GM13977 (cell line): ENCODE results near the gene SLC6A20.

ENCODE experiments used
- DNase-seq: peaks from one replicate; pipeline ENCODE4 v3.0.0; 2012; ENCODE audit warnings: low spot score
- in situ Hi-C: fragments of 300-500 bp; cut with MboI; formaldehyde crosslinking; loops from one replicate; pipeline ENCODE4 v1.12.0; 2022; ENCODE audit warnings: low sequenced_read_pairs, low pct_unique_long_range_greater_than_20kb, mixed read lengths, inconsistent platforms; ENCODE audit not compliant: unreplicated experiment
- TF ChIP-seq, protein P1 (sequence below): IDR thresholded peaks from 2 replicates; pipeline ENCODE4 v1.5.1; 2012; ENCODE audit warnings: mild to moderate bottlenecking, control low read depth; ENCODE audit not compliant: insufficient read depth; ENCODE audit errors: extremely low read depth, missing control alignments

The SLC6A20 gene

DNA sequence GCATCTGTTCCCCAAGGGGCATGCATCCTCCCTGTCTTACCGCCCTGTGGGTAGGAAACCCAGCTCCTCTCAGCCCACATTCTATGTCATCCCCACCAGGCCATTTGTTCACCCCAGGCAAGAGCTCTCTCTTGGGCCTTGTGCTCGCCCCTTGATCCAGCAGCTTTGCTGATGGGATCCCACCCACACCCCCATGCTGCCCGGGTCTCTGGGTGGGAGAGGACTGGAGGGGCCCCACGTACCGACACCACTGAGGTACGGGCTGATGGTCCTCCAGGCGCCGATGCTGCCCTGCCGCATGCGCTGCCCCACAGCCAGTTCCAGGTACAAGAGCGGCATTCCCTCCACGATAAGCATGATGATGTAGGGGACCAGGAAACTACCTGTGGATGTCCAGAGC is 14.5 kb downstream of the SLC6A20 start:
- DNase-seq = no peak
- TF ChIP-seq, protein P1, sequence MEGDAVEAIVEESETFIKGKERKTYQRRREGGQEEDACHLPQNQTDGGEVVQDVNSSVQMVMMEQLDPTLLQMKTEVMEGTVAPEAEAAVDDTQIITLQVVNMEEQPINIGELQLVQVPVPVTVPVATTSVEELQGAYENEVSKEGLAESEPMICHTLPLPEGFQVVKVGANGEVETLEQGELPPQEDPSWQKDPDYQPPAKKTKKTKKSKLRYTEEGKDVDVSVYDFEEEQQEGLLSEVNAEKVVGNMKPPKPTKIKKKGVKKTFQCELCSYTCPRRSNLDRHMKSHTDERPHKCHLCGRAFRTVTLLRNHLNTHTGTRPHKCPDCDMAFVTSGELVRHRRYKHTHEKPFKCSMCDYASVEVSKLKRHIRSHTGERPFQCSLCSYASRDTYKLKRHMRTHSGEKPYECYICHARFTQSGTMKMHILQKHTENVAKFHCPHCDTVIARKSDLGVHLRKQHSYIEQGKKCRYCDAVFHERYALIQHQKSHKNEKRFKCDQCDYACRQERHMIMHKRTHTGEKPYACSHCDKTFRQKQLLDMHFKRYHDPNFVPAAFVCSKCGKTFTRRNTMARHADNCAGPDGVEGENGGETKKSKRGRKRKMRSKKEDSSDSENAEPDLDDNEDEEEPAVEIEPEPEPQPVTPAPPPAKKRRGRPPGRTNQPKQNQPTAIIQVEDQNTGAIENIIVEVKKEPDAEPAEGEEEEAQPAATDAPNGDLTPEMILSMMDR = no peak
- in situ Hi-C loops = no loop called here

DNA sequence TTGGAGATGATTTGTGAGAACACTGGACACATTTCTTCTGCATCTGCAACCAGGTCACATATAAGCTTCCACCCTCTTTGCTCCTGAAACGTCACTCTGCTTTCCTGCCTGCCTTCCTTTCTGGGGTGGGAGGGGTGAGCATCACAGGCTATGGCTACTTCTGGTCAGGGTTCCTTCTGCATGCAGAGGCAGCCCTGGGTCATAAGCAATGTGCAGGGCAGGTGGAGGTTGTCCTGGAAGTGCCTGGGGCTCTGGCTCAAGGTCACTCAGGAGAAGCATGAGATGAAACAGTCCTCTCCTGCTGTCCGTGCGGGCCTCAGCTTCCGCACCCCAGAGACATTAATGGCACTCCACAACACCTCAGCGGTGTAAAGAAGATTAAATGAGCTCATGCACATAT is 15.1 kb downstream of the SLC6A20 start:
- no peak for DNase-seq
- TF ChIP-seq, protein P1 = no peak
- in situ Hi-C loops = no loop called here

DNA sequence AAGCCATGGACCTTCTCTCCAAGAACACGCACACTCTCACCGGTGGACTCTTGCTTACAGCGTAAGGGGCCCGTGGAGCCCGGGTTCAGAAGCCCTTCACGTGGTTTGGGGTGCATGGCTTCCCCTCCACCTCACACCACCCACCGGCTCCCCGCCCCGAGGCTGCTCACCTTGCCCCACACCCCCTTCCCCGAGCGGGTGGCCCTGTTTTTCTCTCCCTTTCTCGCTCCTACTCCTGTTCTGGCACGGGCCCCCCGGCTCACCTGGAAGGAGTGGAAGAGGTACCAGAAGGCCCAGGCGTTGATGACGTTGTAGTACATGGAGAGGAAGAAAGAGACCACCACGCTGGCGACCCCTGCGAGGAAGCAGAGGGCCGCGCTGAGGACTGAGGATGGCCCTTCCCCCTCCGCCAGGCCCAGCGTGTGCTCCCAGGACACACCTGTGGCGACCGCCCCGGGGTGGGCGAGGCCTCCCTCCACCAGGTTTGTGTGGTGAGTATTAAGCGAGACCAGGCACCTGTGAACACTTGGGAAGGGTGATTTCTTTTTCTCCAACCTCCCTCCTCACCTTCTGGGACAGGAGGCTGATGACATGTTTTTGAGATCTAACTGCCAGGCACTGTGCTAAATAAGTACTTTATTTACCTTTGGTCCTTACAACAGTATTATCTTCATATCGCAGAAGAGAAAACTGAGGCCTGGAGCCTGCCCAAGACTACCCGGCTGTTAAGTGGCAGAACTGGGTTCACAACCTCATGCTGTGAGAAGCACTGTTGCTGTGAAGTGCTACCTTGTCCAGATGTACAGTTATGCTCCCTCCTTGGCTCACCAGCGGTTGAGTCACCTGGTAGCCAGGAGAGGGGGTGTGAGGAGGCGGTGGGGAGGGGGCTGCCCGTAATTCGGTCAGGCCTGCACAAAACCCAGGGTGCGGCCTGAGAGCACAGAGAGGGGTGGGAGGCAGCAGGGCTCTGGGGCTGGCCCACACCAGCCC is 16.3 kb downstream of the SLC6A20 start:
- no peak for DNase-seq
- in situ Hi-C loops = no loop called here
- TF ChIP-seq, protein P1 = no peak

DNA sequence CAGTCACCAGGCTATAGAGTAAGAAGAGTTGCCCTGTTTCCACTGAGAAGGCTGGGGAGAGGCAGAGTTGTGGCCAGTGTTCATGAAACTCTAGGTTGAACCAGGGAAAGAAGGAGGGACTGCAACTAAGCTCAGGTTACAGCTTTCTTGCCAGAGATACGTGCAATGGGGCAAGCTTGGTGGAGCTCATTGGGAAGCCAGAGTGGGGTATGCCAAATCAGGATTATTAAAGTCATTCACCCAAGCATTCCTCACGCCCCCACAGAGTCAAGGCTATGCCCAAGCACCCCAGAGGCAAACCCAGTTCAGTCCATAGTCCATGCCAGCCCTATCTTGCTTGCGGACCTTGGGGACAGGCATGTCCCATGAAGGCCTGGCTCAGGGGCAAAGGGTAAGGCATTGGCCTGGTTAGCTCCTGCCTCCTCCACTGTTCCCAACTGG is 17.6 kb downstream of the SLC6A20 start:
- TF ChIP-seq, protein P1 = no peak
- DNase-seq = no peak
- in situ Hi-C loops = no loop called here

DNA sequence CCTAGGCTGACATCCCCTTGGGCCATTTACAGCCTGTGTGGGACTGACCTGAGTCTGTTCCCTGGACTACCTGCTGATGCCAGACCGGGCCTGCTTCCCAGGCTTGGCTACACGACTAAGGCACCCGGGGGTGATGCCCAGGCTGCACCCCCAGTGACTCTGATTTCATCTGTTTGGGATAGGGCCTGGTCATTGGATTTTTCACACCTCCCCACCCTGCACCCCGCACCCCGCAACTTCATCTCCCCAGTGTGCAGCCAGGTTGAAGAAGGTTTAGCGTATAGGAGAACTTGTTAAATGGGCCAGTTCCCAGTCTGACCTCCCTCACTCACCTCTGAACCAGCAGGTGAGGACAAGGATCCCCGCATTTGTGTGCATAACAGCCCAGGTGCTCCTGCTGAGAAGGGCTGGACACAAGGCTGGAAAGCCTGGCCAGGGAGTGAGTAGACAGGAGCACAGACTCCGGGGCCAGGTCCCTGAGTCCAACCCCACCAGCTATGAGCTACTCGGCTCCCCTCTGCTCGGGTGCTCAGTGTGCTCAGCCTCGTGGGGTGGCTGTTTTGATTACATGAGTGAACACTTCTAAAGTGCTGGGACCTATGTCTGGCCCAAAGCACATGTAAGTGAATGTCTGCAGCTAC is 18.5 kb downstream of the SLC6A20 start:
- in situ Hi-C loops = no loop called here
- DNase-seq = no peak
- TF ChIP-seq, protein P1 = no peak

DNA sequence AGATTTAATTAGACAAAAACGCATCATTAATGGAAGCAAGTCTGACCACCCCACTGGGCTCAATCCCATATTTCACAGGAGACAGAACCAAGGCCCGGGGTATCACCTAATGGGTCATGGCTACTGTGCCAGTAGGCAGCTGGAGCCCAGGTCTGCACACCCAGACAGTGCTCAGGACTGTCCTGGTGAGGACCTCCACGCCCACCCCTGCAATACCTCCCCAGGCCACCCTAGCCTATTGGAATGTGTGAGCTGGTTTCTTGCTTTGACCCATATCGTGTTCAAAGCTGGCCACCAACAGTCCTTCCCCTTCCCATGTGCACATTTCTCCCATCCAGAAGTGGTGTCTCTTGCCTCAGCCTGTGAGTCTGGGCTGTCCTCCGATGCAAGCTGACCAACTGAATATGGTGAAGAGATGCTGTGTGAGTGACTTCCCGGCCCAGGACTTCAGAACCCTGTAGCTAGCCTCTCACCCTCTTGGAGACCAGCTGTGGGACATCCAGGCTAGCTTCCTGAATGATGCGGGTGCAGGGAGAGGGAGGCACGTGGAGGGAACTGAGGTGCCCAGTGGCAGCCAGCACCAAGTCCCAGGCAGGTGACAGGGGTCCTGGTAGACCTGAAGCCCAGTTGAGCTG is 19.1 kb downstream of the SLC6A20 start:
- TF ChIP-seq, protein P1 = no peak
- in situ Hi-C loops = no loop called here
- no peak for DNase-seq
